NCI-H146 (cell line): ENCODE data around the gene SGTB.
A peak's percentile ranks its signal among the peaks of the same experiment; 100 is the strongest.
"Not testable (repeated sequence)": the region's sequence is repeated elsewhere in the genome, so short reads cannot be mapped to it uniquely, and the experiment has no call there.

Source experiments
- DNase-seq: peaks from one replicate; lab custom pipeline; 2025; lab: John Stamatoyannopoulos, UW

Gene SGTB

DNA sequence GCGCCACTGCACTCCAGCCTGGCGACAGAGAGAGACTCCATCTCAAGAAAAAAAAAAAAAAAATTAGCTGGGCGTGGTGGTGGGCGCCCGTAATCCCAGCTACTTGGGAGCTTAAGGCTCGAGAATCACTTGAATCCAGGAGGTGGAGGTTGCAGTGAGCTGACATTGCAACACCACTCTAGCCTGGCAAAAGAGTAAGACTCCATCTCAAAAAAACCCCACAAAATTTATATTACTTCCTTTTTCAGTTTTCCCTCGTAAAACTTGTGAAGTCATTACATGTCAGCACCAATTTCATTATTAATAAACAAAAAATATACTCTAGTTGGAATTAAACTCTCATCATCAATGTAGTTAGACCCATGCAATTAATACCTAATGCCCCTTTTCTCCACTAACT, 53.2 kb downstream of the SGTB start:
- DNase-seq, result no peak

GRCh38 chr5:65663804-65664521, 57.9 kb downstream of the SGTB start:
- DNase-seq, result no peak

DNA sequence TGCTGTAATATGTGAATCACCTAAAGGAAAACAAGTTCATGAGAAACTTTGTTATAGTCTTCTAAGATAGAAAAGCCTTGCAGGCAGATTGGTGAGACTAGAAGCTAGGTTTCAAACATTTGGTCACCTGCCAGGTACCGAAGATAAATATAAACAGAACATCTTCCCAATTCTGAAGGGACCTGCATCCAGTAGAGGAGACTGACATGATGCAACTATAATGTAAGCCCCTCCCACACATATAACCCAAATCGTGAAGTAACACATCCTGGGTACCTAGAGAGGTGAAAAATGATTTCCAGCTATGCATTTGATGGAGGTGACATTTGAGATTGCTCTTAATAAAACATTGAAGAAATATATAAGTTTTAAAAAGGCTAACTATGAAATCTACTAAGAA, 67.2 kb downstream of the SGTB start:
- DNase-seq, result no peak

DNA sequence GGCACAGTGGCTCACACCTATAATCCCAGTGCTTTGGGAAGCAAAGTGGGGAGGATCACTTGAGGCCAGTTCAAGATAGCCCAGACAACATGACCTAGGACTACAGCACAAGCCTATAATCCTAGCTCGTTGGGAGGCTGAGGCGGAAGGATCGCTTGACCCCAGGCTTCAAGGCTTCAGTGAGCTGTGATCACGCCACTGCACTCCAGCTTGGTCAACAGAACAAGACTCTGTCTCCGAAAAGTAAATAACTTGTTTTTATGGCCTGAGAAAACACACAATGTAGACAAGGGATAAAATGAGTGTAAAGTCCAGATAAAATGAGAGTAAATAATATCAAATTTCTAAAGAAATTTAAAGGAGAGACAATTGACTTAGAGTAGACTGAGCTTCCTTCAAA, 70.8 kb downstream of the SGTB start:
- DNase-seq, result no peak

DNA sequence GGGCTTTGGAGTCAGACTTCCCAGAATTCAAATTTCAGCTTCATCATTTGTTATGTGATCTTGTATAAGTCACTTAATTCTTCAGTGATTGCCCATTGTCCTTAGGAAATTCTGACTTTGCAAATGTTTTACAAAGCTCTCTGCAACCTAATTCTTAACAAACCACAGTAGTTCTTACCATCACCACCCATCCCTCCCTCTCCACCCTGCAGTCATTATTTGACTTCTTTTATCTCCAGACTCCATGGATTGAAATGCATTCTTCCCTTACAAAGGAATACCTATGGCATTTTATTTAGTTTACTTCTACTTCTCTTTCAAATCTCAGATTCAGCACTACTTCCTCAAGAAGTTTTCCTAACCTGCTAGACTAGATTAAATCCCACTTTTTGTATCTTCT, 74.0 kb downstream of the SGTB start:
- DNase-seq, result no peak

DNA sequence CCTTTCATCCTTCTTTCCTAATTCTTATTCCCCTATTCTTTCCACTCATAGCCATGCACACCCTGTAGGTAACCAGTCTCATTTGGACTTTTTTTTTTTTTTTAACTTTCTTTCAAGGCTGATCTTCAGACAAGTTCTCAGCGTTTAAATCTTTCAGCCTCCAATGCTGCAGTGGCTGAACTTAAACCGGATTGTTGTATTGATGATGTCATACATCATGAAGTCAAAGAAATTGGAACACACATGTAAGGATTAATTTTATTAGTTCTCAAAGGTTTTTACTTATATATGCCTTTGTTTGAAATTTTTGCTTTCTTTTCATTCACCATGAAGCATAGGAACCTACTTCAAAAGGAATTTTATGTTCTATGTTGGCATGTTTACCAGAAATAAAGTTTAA, 75.0 kb downstream of the SGTB start:
- no peak for DNase-seq

DNA sequence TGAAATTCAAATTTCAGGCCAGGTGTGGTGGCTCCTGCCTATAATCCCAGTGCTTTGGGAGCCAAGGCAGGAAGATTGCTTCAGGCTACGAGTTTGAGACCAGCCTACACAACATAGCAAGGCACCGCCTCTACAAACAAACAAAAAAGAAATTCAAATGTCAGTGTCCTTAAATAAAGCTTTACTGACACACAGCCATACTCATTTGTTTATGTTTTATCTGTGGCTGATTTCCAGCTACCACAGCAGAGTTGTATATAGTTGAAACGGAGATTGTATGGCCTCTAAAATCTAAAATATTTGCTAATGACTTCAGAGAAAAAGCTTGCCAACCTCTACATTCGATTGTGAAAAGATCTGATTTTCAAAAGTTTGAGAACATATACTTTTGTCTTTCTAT, 81.7 kb downstream of the SGTB start:
- DNase-seq, result no peak

DNA sequence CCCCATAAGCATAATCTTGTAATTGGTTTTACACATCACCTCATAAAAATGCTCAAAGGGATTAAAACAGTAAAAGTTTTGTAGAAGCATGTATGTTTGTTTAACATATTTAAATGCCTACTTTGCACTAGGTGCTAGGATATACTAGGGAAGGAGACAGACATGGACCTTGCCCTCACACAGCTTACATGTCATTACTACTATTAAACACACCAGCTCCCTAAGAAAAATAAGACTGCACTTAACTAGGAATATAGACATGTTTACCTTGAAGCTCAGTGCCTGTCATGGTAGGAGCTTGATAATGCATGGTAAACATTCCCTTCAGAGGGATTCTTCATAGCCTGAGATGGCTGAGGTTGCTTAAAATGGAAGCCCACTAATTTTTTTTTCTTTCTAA, 90.9 kb downstream of the SGTB start:
- no peak for DNase-seq

DNA sequence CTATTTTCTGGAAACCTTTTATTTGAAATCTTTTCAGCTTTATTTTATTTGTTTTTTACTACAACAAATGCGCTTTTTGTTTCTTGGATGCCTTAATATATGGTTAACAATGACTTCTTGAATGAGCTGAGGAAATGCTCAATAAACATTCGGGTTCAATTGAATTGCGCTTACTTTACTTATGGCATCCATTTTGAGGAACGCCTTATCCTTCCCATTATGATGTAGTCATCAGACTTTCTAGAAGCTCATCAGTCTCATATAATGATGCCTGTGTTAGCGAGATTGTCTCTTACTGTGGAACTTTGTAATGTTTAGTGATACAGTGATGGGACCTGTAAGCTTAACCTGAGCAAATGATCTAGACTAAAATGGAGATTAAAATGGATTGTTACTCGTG, 96.2 kb downstream of the SGTB start:
- no peak for DNase-seq

GRCh38 chr5:65624571-65625555, 97.0 kb downstream of the SGTB start, which contains the start of the genes SHLD3 and TRAPPC13:
SHLD3 (plus strand) TSS chr5:65625027; CDS start chr5:65629588, 4,561 bp downstream.
TRAPPC13 (plus strand) TSS chr5:65625027; CDS start chr5:65625061, 34 bp downstream.
- peak; percentile 91 for DNase-seq

GRCh38 chr5:65624025-65624570, 97.8 kb downstream of the SGTB start, which contains the start of gene TRIM23:
TRIM23 (minus strand) TSS chr5:65624333; CDS start chr5:65624274, 59 bp downstream.
- peak; percentile 91 for DNase-seq

- no peak for DNase-seq
Measured at GRCh38 chr5:65623482-65623881, 98.4 kb downstream of the SGTB start.

GRCh38 chr5:65621961-65622360, 99.9 kb downstream of the SGTB start:
- DNase-seq, result not testable (repeated sequence)

GRCh38 chr5:65620021-65620420, 101.9 kb downstream of the SGTB start:
- no peak for DNase-seq
